Mesenchymal stem cell (in vitro differentiated cells and primary cell): ENCODE data around the gene PLEKHG2.

Source experiments
- DNase-seq: peaks from one replicate; pipeline ENCODE4 v3.0.0-alpha.2; 2013
- H2AFZ ChIP-seq: one replicate; pipeline ENCODE4 v1.6.1; 2013; ENCODE audit warnings: low read depth, mild to moderate bottlenecking, control low read depth, inconsistent platforms, low read length, moderate library complexity
- H2AK5ac ChIP-seq: 2 replicates; pipeline ENCODE4 v1.6.1; 2013; ENCODE audit warnings: low read length, moderate library complexity, mild to moderate bottlenecking, inconsistent platforms; ENCODE audit not compliant: severe bottlenecking
- H2BK120ac ChIP-seq: one replicate; pipeline ENCODE4 v1.6.1; 2013; ENCODE audit warnings: low read depth, mild to moderate bottlenecking, inconsistent platforms, low read length, moderate library complexity
- H2BK12ac ChIP-seq, 2 experiments: one replicate each; pipeline ENCODE4 v1.6.1; 2013; ENCODE audit warnings: inconsistent platforms in 2 of 2, low read length in 2 of 2, mild to moderate bottlenecking in 2 of 2, moderate library complexity in 2 of 2, control low read depth in 1 of 2
- H2BK15ac ChIP-seq: one replicate; pipeline ENCODE4 v1.6.1; 2013; ENCODE audit warnings: mild to moderate bottlenecking, low read depth, inconsistent platforms; ENCODE audit not compliant: poor library complexity, severe bottlenecking
- H2BK5ac ChIP-seq: 2 replicates; pipeline ENCODE4 v1.6.1; 2013; ENCODE audit warnings: low read depth, mild to moderate bottlenecking, low read length, control low read depth, inconsistent platforms; ENCODE audit not compliant: poor library complexity, severe bottlenecking
- H3K14ac ChIP-seq, 2 experiments: one replicate each; pipeline ENCODE4 v1.6.1; 2013; ENCODE audit warnings: inconsistent platforms in 2 of 2, low read length in 2 of 2, control low read depth in 1 of 2, mild to moderate bottlenecking in 1 of 2, moderate library complexity in 1 of 2
- H3K18ac ChIP-seq, 2 experiments: one replicate each; pipeline ENCODE4 v1.6.1; 2013; ENCODE audit warnings: inconsistent platforms in 2 of 2, low read length in 2 of 2, control low read depth in 1 of 2, low read depth in 1 of 2, mild to moderate bottlenecking in 1 of 2
- H3K23ac ChIP-seq, 2 experiments: one replicate each; pipeline ENCODE4 v1.6.1; 2013; ENCODE audit warnings: inconsistent platforms in 2 of 2, low read length in 2 of 2, mild to moderate bottlenecking in 2 of 2, moderate library complexity in 2 of 2, control low read depth in 1 of 2
- H3K27ac ChIP-seq: 2 replicates; pipeline ENCODE4 v1.5.1; 2013; ENCODE audit warnings: mild to moderate bottlenecking, moderate library complexity, low read length, control low read depth, inconsistent platforms; ENCODE audit not compliant: poor library complexity, severe bottlenecking
- H3K27me3 ChIP-seq, 2 experiments: 2 replicates each; pipeline versions ENCODE4 v1.6.1 to v1.7.0; 2013; ENCODE audit warnings: low read length in 2 of 2, mild to moderate bottlenecking in 2 of 2, moderate library complexity in 2 of 2, control low read depth in 1 of 2, inconsistent platforms in 1 of 2; ENCODE audit not compliant: control insufficient read depth in 1 of 2, insufficient read depth in 1 of 2
- H3K36me3 ChIP-seq, 2 experiments: 2 replicates each; pipeline versions ENCODE4 v1.6.1 to v1.7.0; 2013; ENCODE audit warnings: low read length in 2 of 2, control low read depth in 1 of 2, inconsistent platforms in 1 of 2, low read depth in 1 of 2, mild to moderate bottlenecking in 1 of 2; ENCODE audit not compliant: insufficient read depth in 2 of 2, control insufficient read depth in 1 of 2
- H3K4ac ChIP-seq, 2 experiments: one replicate each; pipeline ENCODE4 v1.6.1; 2013; ENCODE audit warnings: inconsistent platforms in 2 of 2, low read length in 2 of 2, mild to moderate bottlenecking in 2 of 2, moderate library complexity in 2 of 2, control low read depth in 1 of 2, low read depth in 1 of 2
- H3K4me1 ChIP-seq: 2 replicates; pipeline ENCODE4 v1.6.1; 2013; ENCODE audit warnings: low read depth, low read length, control low read depth; ENCODE audit not compliant: control insufficient read depth, insufficient read depth
- H3K4me2 ChIP-seq: 2 replicates; pipeline ENCODE4 v1.6.1; 2013; ENCODE audit warnings: low read length, mild to moderate bottlenecking, inconsistent platforms; ENCODE audit not compliant: poor library complexity, severe bottlenecking
- H3K4me3 ChIP-seq, 2 experiments: 2 replicates each; pipeline versions ENCODE4 v1.5.1 to v1.7.0; 2013; ENCODE audit warnings: low read length in 2 of 2, mild to moderate bottlenecking in 2 of 2, control low read depth in 1 of 2, low read depth in 1 of 2; ENCODE audit not compliant: insufficient read depth in 1 of 2
- H3K79me1 ChIP-seq: replicated peaks from 2 replicates; pipeline ENCODE4 v1.6.1; 2013; ENCODE audit warnings: mild to moderate bottlenecking, control low read depth, low read length, inconsistent platforms; ENCODE audit not compliant: poor library complexity, severe bottlenecking
- H3K9ac ChIP-seq: 2 replicates; pipeline ENCODE4 v1.7.0; 2013; ENCODE audit warnings: mild to moderate bottlenecking, low read length, moderate library complexity
- H3K9me3 ChIP-seq: 2 replicates; pipeline ENCODE4 v1.7.0; 2013; ENCODE audit warnings: mild to moderate bottlenecking, low read length; ENCODE audit not compliant: control insufficient read depth
- H4K8ac ChIP-seq: one replicate; pipeline ENCODE4 v1.6.1; 2013; ENCODE audit warnings: inconsistent platforms, mild to moderate bottlenecking, low read length, moderate library complexity
- H4K91ac ChIP-seq: one replicate; pipeline ENCODE4 v1.6.1; 2013; ENCODE audit warnings: mild to moderate bottlenecking, low read length, inconsistent platforms
- WGBS: methylation state at CpG from one replicate; pipeline ENCODE4 v1.1.7; 2013; ENCODE audit warnings: mixed read lengths; 5-methylcytosine and 5-hydroxymethylcytosine counted together

PLEKHG2 gene

GRCh38 chr19:39403331-39404312 is 8.8 kb upstream of the PLEKHG2 start:
- H3K14ac ChIP-seq = peak overlapping the region in 1 of 2 experiments; percentile 99
- H3K27me3 ChIP-seq = no peaks in the 10 kb centered on the region
- peak overlapping the region; percentile 97 for H3K9ac ChIP-seq
- no peak overlapping the region for H2AK5ac ChIP-seq
- H3K23ac ChIP-seq = peak overlapping the region in 1 of 2 experiments; percentile 57
- peaks cover 33% of the 10 kb centered on the region for H3K4me1 ChIP-seq
- peak overlapping the region; percentile 97 to 98 for H3K18ac ChIP-seq
- H3K79me1 ChIP-seq = peaks cover 2% of the 10 kb centered on the region
- 2% methylated on average over 43 of the region's 43 CpGs for WGBS
- peak overlapping the region; percentile 94 for H3K4me2 ChIP-seq
- H4K91ac ChIP-seq = peak overlapping the region; percentile 99
- peaks cover 11 to 17% of the 10 kb centered on the region in 2 experiments for H3K36me3 ChIP-seq
- H3K4me3 ChIP-seq = peak overlapping the region; percentile 20 to 70
- peak overlapping the region; percentile 75 to 99 for H3K4ac ChIP-seq
- H2BK120ac ChIP-seq = peak overlapping the region; percentile 100
- no peak overlapping the region for H2AFZ ChIP-seq
- H3K9me3 ChIP-seq = no peaks in the 10 kb centered on the region
- H4K8ac ChIP-seq = peak overlapping the region; percentile 97
- peak overlapping the region; percentile 94 to 100 for H2BK12ac ChIP-seq
- H3K27ac ChIP-seq = peak overlapping the region; percentile 85
- H2BK15ac ChIP-seq = peak overlapping the region; percentile 96
- peak overlapping the region; percentile 86 for H2BK5ac ChIP-seq
- DNase-seq = peak; percentile 100

GRCh38 chr19:39405261-39405957 is 7.1 kb upstream of the PLEKHG2 start:
- Histone ChIP-seq H2BK15ac (peak overlapping the region; percentile 26), H3K9ac (peak overlapping the region; percentile 93), H3K4ac (peak overlapping the region in 1 of 2 experiments; percentile 76), H3K4me1 (peaks cover 38% of the 10 kb centered on the region), H3K23ac (no peak overlapping the region), H3K14ac (no peak overlapping the region), H3K27ac (no peak overlapping the region), H2AK5ac (peak overlapping the region; percentile 56), H3K18ac (peak overlapping the region; percentile 42 to 58), H2BK120ac (no peak overlapping the region), H3K79me1 (no peaks in the 10 kb centered on the region), H4K91ac (peak overlapping the region; percentile 83), H3K36me3 (peaks cover 13 to 15% of the 10 kb centered on the region in 2 experiments), H3K4me2 (no peak overlapping the region), H2AFZ (no peak overlapping the region), H2BK5ac (no peak overlapping the region), H3K27me3 (no peaks in the 10 kb centered on the region), H3K9me3 (no peaks in the 10 kb centered on the region), H2BK12ac (peak overlapping the region; percentile 86 to 95), H4K8ac (no peak overlapping the region), H3K4me3 (peak overlapping the region in 1 of 2 experiments; percentile 76)
- DNase-seq = peak; percentile 52
- whole genome bisulfite sequencing = 88% methylated on average over 13 of the region's 17 CpGs

DNA sequence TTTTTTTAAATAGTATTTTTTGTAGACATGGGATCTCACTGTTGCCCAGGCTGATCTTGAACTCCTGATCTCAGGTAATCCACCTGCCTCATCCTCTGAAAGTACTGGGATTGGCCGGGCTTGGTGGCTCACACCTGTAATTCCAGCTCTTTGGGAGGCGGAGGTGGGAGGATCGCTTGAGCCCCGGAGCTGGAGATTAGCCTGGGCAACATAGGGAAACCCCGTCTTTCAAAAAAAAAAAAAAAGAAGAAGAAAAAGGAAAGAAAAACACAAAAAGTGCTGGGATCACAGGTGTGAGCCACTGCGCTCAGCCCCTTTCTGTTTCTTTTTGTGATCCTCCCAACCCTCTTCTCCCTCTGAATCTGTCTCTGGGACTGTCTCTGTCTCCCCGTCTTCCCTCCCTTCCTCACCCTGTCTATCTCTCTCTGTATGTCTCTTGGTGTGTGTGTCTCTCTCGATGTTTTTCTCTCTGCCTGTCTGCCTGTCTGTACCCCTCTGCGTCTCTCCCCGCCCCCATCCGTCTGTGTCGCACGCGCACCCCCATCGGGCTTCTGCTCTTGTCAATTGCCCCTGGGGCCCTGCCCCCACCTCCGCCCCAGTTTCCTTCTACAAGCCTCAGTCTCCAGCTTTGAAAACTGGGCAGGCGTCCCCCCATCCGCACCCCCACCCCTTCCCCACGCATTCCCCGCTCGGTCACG is 6.4 kb upstream of the PLEKHG2 start:
- H2BK12ac ChIP-seq = peak overlapping the region; percentile 14 to 87
- peak overlapping the region; percentile 92 for H2BK15ac ChIP-seq
- no peak overlapping the region for H2AFZ ChIP-seq
- H2AK5ac ChIP-seq = peak overlapping the region; percentile 53
- peak overlapping the region; percentile 3 for H3K27ac ChIP-seq
- H4K8ac ChIP-seq = peak overlapping the region; percentile 74
- WGBS = 22% methylated on average over 21 of the region's 22 CpGs
- peak; percentile 82 for DNase-seq
- H3K36me3 ChIP-seq = peaks cover 13 to 15% of the 10 kb centered on the region in 2 experiments
- H4K91ac ChIP-seq = no peak overlapping the region
- H3K27me3 ChIP-seq = no peaks in the 10 kb centered on the region
- peak overlapping the region; percentile 93 for H3K9ac ChIP-seq
- H3K4ac ChIP-seq = peak overlapping the region; percentile 29 to 75
- H3K18ac ChIP-seq = peak overlapping the region; percentile 64 to 82
- H3K9me3 ChIP-seq = no peaks in the 10 kb centered on the region
- peaks cover 44% of the 10 kb centered on the region for H3K4me1 ChIP-seq
- no peaks in the 10 kb centered on the region for H3K79me1 ChIP-seq
- H2BK120ac ChIP-seq = peak overlapping the region; percentile 64
- H3K4me2 ChIP-seq = peak overlapping the region; percentile 46
- no peak overlapping the region for H2BK5ac ChIP-seq
- H3K4me3 ChIP-seq = peak overlapping the region; percentile 59 to 76
- no peak overlapping the region for H3K23ac ChIP-seq
- peak overlapping the region in 1 of 2 experiments; percentile 49 for H3K14ac ChIP-seq
